GM18909 (cell line): ENCODE measurements around the gene SYT1.

Source experiments
- ATAC-seq: cut with Tn5 transposase; IDR thresholded peaks from one replicate; pipeline ENCODE4 v1.9.1; 2021; ENCODE audit warnings: mild to moderate bottlenecking; ENCODE audit not compliant: unreplicated experiment, poor library complexity

The SYT1 gene

GRCh38 chr12:79324571-79324970 lies 460.0 kb downstream of the SYT1 start:
- no peak for ATAC-seq

- ATAC-seq: no peak
Observed at GRCh38 chr12:79326222-79326621, 461.6 kb downstream of the SYT1 start.

GRCh38 chr12:79326663-79327062 lies 462.1 kb downstream of the SYT1 start:
- no peak for ATAC-seq

- ATAC-seq: no peak
Observed at GRCh38 chr12:79327465-79327864, 462.9 kb downstream of the SYT1 start.

GRCh38 chr12:79329933-79330332 lies 465.4 kb downstream of the SYT1 start:
- no peak for ATAC-seq

GRCh38 chr12:79331870-79332269 lies 467.3 kb downstream of the SYT1 start:
- ATAC-seq: no peak

- no peak for ATAC-seq
Observed at GRCh38 chr12:79333144-79333543, 468.6 kb downstream of the SYT1 start.

- no peak for ATAC-seq
Observed at GRCh38 chr12:79337662-79338290, 473.2 kb downstream of the SYT1 start.

GRCh38 chr12:79344855-79345847 lies 480.6 kb downstream of the SYT1 start:
- peak; percentile 72 for ATAC-seq

GRCh38 chr12:79347866-79348265 lies 483.3 kb downstream of the SYT1 start:
- ATAC-seq: peak; percentile 45

- no peak for ATAC-seq
Observed at GRCh38 chr12:79351251-79351650, 486.7 kb downstream of the SYT1 start.

GRCh38 chr12:79356216-79356615 lies 491.6 kb downstream of the SYT1 start:
- ATAC-seq: no peak

GRCh38 chr12:79357048-79357447 lies 492.5 kb downstream of the SYT1 start:
- no peak for ATAC-seq

GRCh38 chr12:79358716-79359300 lies 494.2 kb downstream of the SYT1 start:
- ATAC-seq: no peak

GRCh38 chr12:79360286-79360685 lies 495.7 kb downstream of the SYT1 start:
- no peak for ATAC-seq

GRCh38 chr12:79360936-79361335 lies 496.4 kb downstream of the SYT1 start:
- ATAC-seq: no peak

GRCh38 chr12:79364197-79364596 lies 499.6 kb downstream of the SYT1 start:
- no peak for ATAC-seq

- no peak for ATAC-seq
Observed at GRCh38 chr12:79366374-79366773, 501.8 kb downstream of the SYT1 start.

GRCh38 chr12:79367032-79367589 lies 502.5 kb downstream of the SYT1 start:
- no peak for ATAC-seq

- no peak for ATAC-seq
Observed at GRCh38 chr12:79370021-79370420, 505.4 kb downstream of the SYT1 start.

GRCh38 chr12:79371226-79371625 lies 506.7 kb downstream of the SYT1 start:
- no peak for ATAC-seq
